Sigmoid colon (tissue), 7 donors: ENCODE data around the gene PTPN13. TPM values are rescaled to one million over a fixed set of nuclear protein-coding genes. Genes with fewer than 3 reads are reported as not detected.

Experiments
- DNase-seq: peaks from one replicate; pipeline ENCODE4 v3.0.0-alpha.2; 2019
- H3K27ac ChIP-seq, 4 donors: fragments of 200-600 bp; sonication (generic); one replicate each; pipeline ENCODE4 v1.5.1; 2016 to 2019; ENCODE audit warnings: mild to moderate bottlenecking in 1 of 4
- H3K27me3 ChIP-seq, 3 donors: fragments of 200-600 bp; sonication (generic); one replicate each; pipeline ENCODE4 v1.5.1; 2019; ENCODE audit warnings: mild to moderate bottlenecking in 1 of 3
- H3K36me3 ChIP-seq, 4 donors: fragments of 200-600 bp; sonication (generic); one replicate each; pipeline ENCODE4 v1.5.1; 2016 to 2019
- H3K4me1 ChIP-seq, 4 donors: fragments of 200-600 bp; sonication (generic); one replicate each; pipeline ENCODE4 v1.5.1; 2017 to 2019
- H3K4me3 ChIP-seq, 4 donors: fragments of 200-600 bp; sonication (generic); one replicate each; pipeline ENCODE4 v1.5.1; 2017 to 2019; ENCODE audit warnings: mild to moderate bottlenecking in 2 of 4, moderate library complexity in 1 of 4
- H3K9me3 ChIP-seq, 4 donors: fragments of 200-600 bp in 3 of 4; sonication (generic) in 3 of 4; one replicate each; pipeline versions ENCODE4 v1.5.1 to v1.6.1; 2013 to 2019
- EP300 ChIP-seq, 4 donors: sonication (generic); formaldehyde crosslinking; IDR thresholded peaks; one replicate each; pipeline ENCODE4 v1.6.1; 2017; ENCODE audit warnings: antibody characterized with exemption in 4 of 4
- POLR2A ChIP-seq, 2 donors: fragments of 450-650 bp; IDR thresholded peaks; one replicate each; pipeline ENCODE4 v1.6.1; 2016; ENCODE audit warnings: antibody characterized with exemption in 2 of 2, mild to moderate bottlenecking in 2 of 2, moderate library complexity in 2 of 2
- POLR2AphosphoS5 ChIP-seq, 4 donors: sonication (generic); formaldehyde crosslinking; IDR thresholded peaks; one replicate each; pipeline ENCODE4 v1.6.1; 2017; ENCODE audit warnings: antibody characterized with exemption in 4 of 4
- WGBS, 2 donors: extraction: QIAGEN DNeasy Blood & Tissue Kit; methylation state at CpG; one replicate each; pipeline ENCODE4 v1.1.7; 2013; 5-methylcytosine and 5-hydroxymethylcytosine counted together
- intact Hi-C: fragments of 100-400 bp; cut with DNase I; formaldehyde crosslinking; loops from one replicate; pipeline ENCODE4 v1.15.1; 2023
- polyA plus RNA-seq, 3 donors: library from polyadenylated mRNA; stranded (reverse); fragments of 200-250 nt; gene quantifications; one replicate each; pipeline ENCODE4 v1.2.3, GENCODE V29; 2013
- total RNA-seq, 4 donors: library from RNA; depleted of rRNA; stranded (reverse); fragments of >200 nt; gene quantifications; one replicate each; pipeline ENCODE4 v1.1.0, GENCODE V29; 2016
- TF ChIP-seq, protein P1 (sequence below), 4 experiments: fragments of 450-650 bp in 3 of 4; fragments of 200-600 bp in 1 of 4; IDR thresholded peaks; one replicate each; pipeline ENCODE4 v1.5.1; 2016 to 2019; ENCODE audit warnings: antibody characterized with exemption in 4 of 4, mild to moderate bottlenecking in 3 of 4, moderate library complexity in 2 of 4
- donor health status: healthy with polysubstance abuse.
- donor health status: Bipolar disorder and iron deficiency.
- donor health status: healthy.

The PTPN13 gene
- total and polyA plus RNA-seq, 7 donors, result 0.60 to 16.1 (median 9.9) TPM

DNA sequence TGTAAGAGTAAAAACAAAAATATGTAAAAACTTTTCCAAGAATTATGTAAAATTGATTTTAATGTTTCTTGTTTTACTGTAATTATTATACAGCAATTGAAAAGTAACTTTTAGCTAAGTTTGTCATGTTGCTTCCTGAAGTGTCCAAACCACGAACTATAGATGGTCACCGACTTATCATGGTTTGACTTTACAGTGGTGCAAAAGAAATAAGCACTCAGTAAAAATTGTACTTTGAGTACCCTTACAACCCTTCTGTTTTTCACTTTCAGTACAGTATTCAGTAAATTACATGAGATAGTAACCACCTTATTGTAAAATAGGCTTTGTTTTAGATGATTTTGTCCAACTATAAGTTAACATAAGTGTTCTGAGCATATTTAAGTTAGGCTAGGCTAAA is 161.3 kb downstream of the PTPN13 start:
- no peak for DNase-seq
- Histone ChIP-seq H3K4me3 (no peak overlapping the region), H3K4me1 (no peaks in the 10 kb centered on the region), H3K27ac (no peak overlapping the region), H3K9me3 (no peaks in the 10 kb centered on the region), H3K27me3 (no peaks in the 10 kb centered on the region), H3K36me3 (peaks cover 0 to 30% (median under 1%) of the 10 kb centered on the region in 4 donors)
- intact Hi-C loops, result no loop called here
- 77 to 90% methylated on average over 2 of the region's 2 CpGs for WGBS, 2 donors
- no peak for TF ChIP-seq EP300 (IDR thresholded peaks at IDR 0.05)
- no peak for TF ChIP-seq POLR2A (IDR thresholded peaks at IDR 0.05)
- TF ChIP-seq POLR2AphosphoS5 (IDR thresholded peaks at IDR 0.05), result no peak
- TF ChIP-seq, protein P1, sequence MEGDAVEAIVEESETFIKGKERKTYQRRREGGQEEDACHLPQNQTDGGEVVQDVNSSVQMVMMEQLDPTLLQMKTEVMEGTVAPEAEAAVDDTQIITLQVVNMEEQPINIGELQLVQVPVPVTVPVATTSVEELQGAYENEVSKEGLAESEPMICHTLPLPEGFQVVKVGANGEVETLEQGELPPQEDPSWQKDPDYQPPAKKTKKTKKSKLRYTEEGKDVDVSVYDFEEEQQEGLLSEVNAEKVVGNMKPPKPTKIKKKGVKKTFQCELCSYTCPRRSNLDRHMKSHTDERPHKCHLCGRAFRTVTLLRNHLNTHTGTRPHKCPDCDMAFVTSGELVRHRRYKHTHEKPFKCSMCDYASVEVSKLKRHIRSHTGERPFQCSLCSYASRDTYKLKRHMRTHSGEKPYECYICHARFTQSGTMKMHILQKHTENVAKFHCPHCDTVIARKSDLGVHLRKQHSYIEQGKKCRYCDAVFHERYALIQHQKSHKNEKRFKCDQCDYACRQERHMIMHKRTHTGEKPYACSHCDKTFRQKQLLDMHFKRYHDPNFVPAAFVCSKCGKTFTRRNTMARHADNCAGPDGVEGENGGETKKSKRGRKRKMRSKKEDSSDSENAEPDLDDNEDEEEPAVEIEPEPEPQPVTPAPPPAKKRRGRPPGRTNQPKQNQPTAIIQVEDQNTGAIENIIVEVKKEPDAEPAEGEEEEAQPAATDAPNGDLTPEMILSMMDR (IDR thresholded peaks at IDR 0.05), result no peak

DNA sequence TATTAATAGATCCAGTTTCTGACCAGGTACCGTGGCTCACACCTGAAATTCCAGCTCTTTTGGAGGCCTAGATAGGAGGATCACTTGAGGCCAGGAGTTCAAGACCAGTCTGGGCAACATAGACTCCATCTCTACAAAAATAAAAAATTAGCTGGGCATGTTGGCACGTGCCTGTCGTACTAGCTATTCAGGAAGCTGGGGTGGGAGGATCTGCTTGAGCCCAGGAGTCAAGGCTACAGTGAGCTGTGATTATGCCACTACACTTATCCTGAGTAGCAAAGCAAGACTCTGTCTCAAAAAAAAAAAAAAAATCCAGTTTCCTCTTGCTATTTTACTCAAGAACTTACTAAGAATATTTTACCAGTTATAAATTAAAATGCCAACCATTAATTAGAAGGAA is 163.4 kb downstream of the PTPN13 start:
- Histone ChIP-seq H3K4me3 (no peak overlapping the region), H3K9me3 (no peaks in the 10 kb centered on the region), H3K27ac (no peak overlapping the region), H3K27me3 (no peaks in the 10 kb centered on the region), H3K4me1 (no peaks in the 10 kb centered on the region), H3K36me3 (peaks cover 0 to 13% (median 0%) of the 10 kb centered on the region in 4 donors)
- intact Hi-C loops, result no loop called here
- 88 to 89% methylated on average over 3 of the region's 3 CpGs for WGBS, 2 donors
- DNase-seq, result no peak
- TF ChIP-seq POLR2A (IDR thresholded peaks at IDR 0.05), result no peak
- no peak for TF ChIP-seq EP300 (IDR thresholded peaks at IDR 0.05)
- TF ChIP-seq, protein P1 (IDR thresholded peaks at IDR 0.05), result no peak
- no peak for TF ChIP-seq POLR2AphosphoS5 (IDR thresholded peaks at IDR 0.05)

DNA sequence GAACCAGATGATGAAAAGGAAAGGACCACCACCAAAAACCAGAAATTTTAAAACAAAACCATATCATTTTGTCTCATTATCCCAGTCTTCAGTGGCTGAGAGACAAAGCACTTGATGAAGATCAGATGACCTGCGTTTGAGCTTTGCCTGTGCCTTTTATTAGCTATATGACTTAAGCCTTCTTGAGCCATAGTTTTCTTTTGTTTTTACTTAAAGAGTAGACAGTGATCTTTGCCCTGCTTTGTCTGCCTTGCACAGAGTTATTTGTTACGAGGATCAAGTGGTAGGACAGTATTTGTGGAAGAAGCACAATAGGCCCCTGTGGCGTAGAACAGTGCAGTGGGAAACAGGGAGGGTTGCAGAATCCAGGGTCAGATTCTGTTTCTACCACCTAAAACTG is 165.2 kb downstream of the PTPN13 start:
- H3K36me3 ChIP-seq, result peaks cover 0 to 20% (median 0%) of the 10 kb centered on the region in 4 donors
- no peak for DNase-seq
- no peaks in the 10 kb centered on the region for H3K4me1 ChIP-seq
- H3K27ac ChIP-seq, result no peak overlapping the region
- TF ChIP-seq POLR2AphosphoS5 (IDR thresholded peaks at IDR 0.05) (no peak), POLR2A (IDR thresholded peaks at IDR 0.05) (no peak), EP300 (IDR thresholded peaks at IDR 0.05) (no peak)
- TF ChIP-seq, protein P1 (IDR thresholded peaks at IDR 0.05), result no peak
- no peaks in the 10 kb centered on the region for H3K27me3 ChIP-seq
- H3K4me3 ChIP-seq, result no peak overlapping the region
- 86 to 87% methylated on average over 3 of the region's 3 CpGs for WGBS, 2 donors
- no peaks in the 10 kb centered on the region for H3K9me3 ChIP-seq
- intact Hi-C loops, result no loop called here

DNA sequence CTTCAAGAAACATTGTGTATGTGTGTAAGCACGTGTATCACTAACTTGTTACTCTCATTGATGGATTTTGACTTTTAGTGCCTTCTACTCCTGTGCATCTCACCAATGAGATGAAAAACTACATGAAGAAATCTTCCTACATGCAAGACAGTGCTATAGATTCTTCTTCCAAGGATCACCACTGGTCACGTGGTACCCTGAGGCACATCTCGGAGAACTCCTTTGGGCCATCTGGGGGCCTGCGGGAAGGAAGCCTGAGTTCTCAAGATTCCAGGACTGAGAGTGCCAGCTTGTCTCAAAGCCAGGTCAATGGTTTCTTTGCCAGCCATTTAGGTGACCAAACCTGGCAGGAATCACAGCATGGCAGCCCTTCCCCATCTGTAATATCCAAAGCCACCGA is 168.5 kb downstream of the PTPN13 start:
- WGBS, 2 donors, result 93 to 95% methylated on average over 5 of the region's 5 CpGs
- peaks cover 0 to 38% (median 0%) of the 10 kb centered on the region in 4 donors for H3K36me3 ChIP-seq
- H3K4me1 ChIP-seq, result no peaks in the 10 kb centered on the region
- no peak for DNase-seq
- TF ChIP-seq EP300 (IDR thresholded peaks at IDR 0.05) (no peak), POLR2A (IDR thresholded peaks at IDR 0.05) (no peak), POLR2AphosphoS5 (IDR thresholded peaks at IDR 0.05) (no peak)
- TF ChIP-seq, protein P1 (IDR thresholded peaks at IDR 0.05), result no peak
- intact Hi-C loops, result no loop called here
- no peak overlapping the region for H3K27ac ChIP-seq
- no peak overlapping the region for H3K4me3 ChIP-seq
- no peaks in the 10 kb centered on the region for H3K9me3 ChIP-seq
- H3K27me3 ChIP-seq, result no peaks in the 10 kb centered on the region

GRCh38 chr4:86769794-86770193 is 175.7 kb downstream of the PTPN13 start:
- WGBS, 2 donors, result 94 to 99% methylated on average over 4 of the region's 4 CpGs
- Histone ChIP-seq H3K9me3 (no peaks in the 10 kb centered on the region), H3K27ac (no peak overlapping the region), H3K4me3 (no peak overlapping the region), H3K4me1 (no peaks in the 10 kb centered on the region), H3K36me3 (peaks cover 0 to 70% (median 4%) of the 10 kb centered on the region in 4 donors), H3K27me3 (no peaks in the 10 kb centered on the region)
- intact Hi-C loops, result no loop called here
- TF ChIP-seq, protein P1 (IDR thresholded peaks at IDR 0.05), result no peak
- TF ChIP-seq POLR2A (IDR thresholded peaks at IDR 0.05) (no peak), POLR2AphosphoS5 (IDR thresholded peaks at IDR 0.05) (no peak), EP300 (IDR thresholded peaks at IDR 0.05) (no peak)
- no peak for DNase-seq
